Tibial artery (tissue), 4 donors: Measurements from ENCODE around the gene ZNF841.
"Not testable (repeated sequence)": the region's sequence is repeated elsewhere in the genome, so short reads cannot be mapped to it uniquely, and the experiment has no call there.

Experiments
- DNase-seq, 2 donors: peaks; one replicate each; pipeline ENCODE4 v3.0.0-alpha.2; 2019
- H3K27ac ChIP-seq, 2 donors: fragments of 200-600 bp; sonication (generic) in 1 of 2; 1 replicate in 1 of 2; 2 replicates in 1 of 2; pipeline ENCODE4 v1.5.1; 2018 to 2019; ENCODE audit warnings: mild to moderate bottlenecking in 1 of 2
- H3K27me3 ChIP-seq, 2 donors: fragments of 200-600 bp; sonication (generic) in 1 of 2; one replicate each; pipeline versions ENCODE4 v1.5.1 to v1.6.0; 2016 to 2019
- H3K36me3 ChIP-seq, 3 donors: fragments of 200-600 bp; sonication (generic) in 2 of 3; one replicate each; pipeline ENCODE4 v1.5.1; 2016 to 2019; ENCODE audit warnings: mild to moderate bottlenecking in 2 of 3
- H3K4me1 ChIP-seq, 4 donors: fragments of 200-600 bp; sonication (generic) in 2 of 4; 1 replicate in 3 of 4; 2 replicates in 1 of 4; pipeline ENCODE4 v1.5.1; 2016 to 2019
- H3K4me3 ChIP-seq, 2 donors: fragments of 200-600 bp; sonication (generic) in 1 of 2; 1 replicate in 1 of 2; 2 replicates in 1 of 2; pipeline ENCODE4 v1.5.1; 2018 to 2019; ENCODE audit warnings: mild to moderate bottlenecking in 2 of 2
- H3K9me3 ChIP-seq, 3 donors: fragments of 200-600 bp; sonication (generic) in 1 of 3; one replicate each; pipeline ENCODE4 v1.5.1; 2016 to 2019
- CTCF ChIP-seq, 2 experiments: fragments of 200-600 bp in 1 of 2; fragments of 450-650 bp in 1 of 2; IDR thresholded peaks; one replicate each; pipeline ENCODE4 v1.5.1; 2017 to 2019; ENCODE audit warnings: antibody characterized with exemption in 2 of 2, mild to moderate bottlenecking in 1 of 2, moderate library complexity in 1 of 2
- intact Hi-C: fragments of 100-400 bp; cut with DNase I; formaldehyde crosslinking; loops from one replicate; pipeline ENCODE4 v1.15.0; 2023; ENCODE audit warnings: low total_unique reads

ZNF841 gene

GRCh38 chr19:52028780-52029123 lies 66.8 kb downstream of the ZNF841 start:
- intact Hi-C loops, result no loop called here
- DNase-seq, result no peak
- H3K4me3 ChIP-seq, result peak overlapping the region; percentile 79 to 87
- peak overlapping the region; percentile 93 to 94 for H3K27ac ChIP-seq
- no peak for TF ChIP-seq CTCF (IDR thresholded peaks at IDR 0.05)
- H3K36me3 ChIP-seq, result peaks cover 45 to 60% (median 54%) of the 10 kb centered on the region in 3 donors
- no peaks in the 10 kb centered on the region for H3K27me3 ChIP-seq
- H3K9me3 ChIP-seq, result peaks cover 7 to 72% (median 40%) of the 10 kb centered on the region in 3 donors
- peaks cover 0 to 12% (median 10%) of the 10 kb centered on the region in 4 donors for H3K4me1 ChIP-seq

- peaks cover 3 to 72% (median 40%) of the 10 kb centered on the region in 3 donors for H3K9me3 ChIP-seq
Observed at GRCh38 chr19:52028027-52028779, 67.4 kb downstream of the ZNF841 start, which contains the start of gene ZNF614. Gene ZNF614, minus strand, starts transcription at chr19:52028379. Its CDS starts 2,634 bp downstream, at chr19:52025745.

GRCh38 chr19:52026255-52026990 lies 69.1 kb downstream of the ZNF841 start:
- DNase-seq, H3K4me3 ChIP-seq, intact Hi-C loops, H3K27me3 ChIP-seq, H3K27ac ChIP-seq: not testable (repeated sequence)
- peaks cover 3 to 70% (median 37%) of the 10 kb centered on the region in 3 donors for H3K9me3 ChIP-seq
- H3K36me3 ChIP-seq, result peaks cover 53 to 58% (median 56%) of the 10 kb centered on the region in 3 donors
- H3K4me1 ChIP-seq, result peaks cover 0 to 12% (median 10%) of the 10 kb centered on the region in 4 donors

More at GRCh38 chr19:52028027-52028779, 67.4 kb downstream of the ZNF841 start, which contains the start of gene ZNF614:
- Histone ChIP-seq H3K27me3 (no peaks in the 10 kb centered on the region), H3K27ac (peak within 1 kb of the TSS; percentile 93 to 94), H3K36me3 (peaks cover 48 to 60% (median 54%) of the 10 kb centered on the region in 3 donors), H3K4me3 (peak within 1 kb of the TSS; percentile 79 to 87), H3K4me1 (peaks cover 0 to 12% (median 10%) of the 10 kb centered on the region in 4 donors)
- no peak for TF ChIP-seq CTCF (IDR thresholded peaks at IDR 0.05)
- peak; percentile 85 to 92 for DNase-seq
- intact Hi-C loops, result no loop called here

GRCh38 chr19:52024478-52024877 lies 71.1 kb downstream of the ZNF841 start:
- peaks cover 70 to 75% (median 71%) of the 10 kb centered on the region in 3 donors for H3K36me3 ChIP-seq

GRCh38 chr19:52022193-52022592 lies 73.4 kb downstream of the ZNF841 start:
- H3K4me3 ChIP-seq, result no peak overlapping the region
- no peak for TF ChIP-seq CTCF (IDR thresholded peaks at IDR 0.05)
- H3K4me1 ChIP-seq, result peaks cover 0 to 7% (median 5%) of the 10 kb centered on the region in 4 donors
- H3K36me3 ChIP-seq, result peaks cover 93 to 97% (median 94%) of the 10 kb centered on the region in 3 donors
- no peak for DNase-seq
- intact Hi-C loops, result no loop called here
- peaks cover 7 to 96% (median 64%) of the 10 kb centered on the region in 3 donors for H3K9me3 ChIP-seq
- no peaks in the 10 kb centered on the region for H3K27me3 ChIP-seq
- H3K27ac ChIP-seq, result no peak overlapping the region

More at GRCh38 chr19:52024478-52024877, 71.1 kb downstream of the ZNF841 start:
- intact Hi-C loops, H3K4me3 ChIP-seq, DNase-seq, H3K27me3 ChIP-seq, H3K27ac ChIP-seq: not testable (repeated sequence)
- Histone ChIP-seq H3K4me1 (peaks cover 0 to 12% (median 10%) of the 10 kb centered on the region in 4 donors), H3K9me3 (peaks cover 4 to 73% (median 48%) of the 10 kb centered on the region in 3 donors)

GRCh38 chr19:52020506-52020905 lies 75.1 kb downstream of the ZNF841 start:
- intact Hi-C loops, result no loop called here
- Histone ChIP-seq H3K27me3 (no peaks in the 10 kb centered on the region), H3K36me3 (peaks cover 98 to 100% (median 100%) of the 10 kb centered on the region in 3 donors), H3K4me3 (no peak overlapping the region), H3K4me1 (no peaks in the 10 kb centered on the region), H3K9me3 (peaks cover 7 to 98% (median 79%) of the 10 kb centered on the region in 3 donors), H3K27ac (no peak overlapping the region)
- no peak for TF ChIP-seq CTCF (IDR thresholded peaks at IDR 0.05)
- DNase-seq, result no peak
